Activated CD4-positive, alpha-beta T cell treated with anti-CD3 and anti-CD28 coated beads, Interleukin-2, amount 10 ng/mL, durations not matched to agents 7 days and 5 days (primary cell): Measurements from ENCODE around the gene KRT40. TPM values are rescaled to one million over a fixed set of nuclear protein-coding genes. Genes with fewer than 3 reads are reported as not detected.

Experiments used
- CTCF ChIA-PET: fragments of 350-600 bp; sonication (Branson Sonifier 250); formaldehyde crosslinking; loops from one replicate; lab custom pipeline; 2021; ENCODE audit warnings: antibody characterized with exemption; lab: Charles Lee
- POLR2A ChIA-PET: fragments of 350-600 bp; sonication (Branson Sonifier 250); formaldehyde crosslinking; loops from one replicate; lab custom pipeline; 2021; ENCODE audit warnings: antibody characterized with exemption; lab: Charles Lee
- DNase-seq: peaks from one replicate; pipeline ENCODE4 v3.0.0-alpha.2; 2020
- H3K27ac Mint-ChIP-seq: one replicate; pipeline ENCODE4 v1.8.0; 2021; ENCODE audit warnings: mild to moderate bottlenecking, moderate library complexity, mixed read lengths
- H3K27me3 Mint-ChIP-seq: one replicate; pipeline ENCODE4 v1.8.0; 2021; ENCODE audit warnings: mixed read lengths
- H3K36me3 Mint-ChIP-seq: one replicate; pipeline ENCODE4 v1.8.0; 2021; ENCODE audit warnings: low read depth, mixed read lengths
- H3K4me1 Mint-ChIP-seq: one replicate; pipeline ENCODE4 v1.8.0; 2021; ENCODE audit warnings: mixed read lengths
- H3K4me3 Mint-ChIP-seq: one replicate; pipeline ENCODE4 v1.8.0; 2021; ENCODE audit warnings: mild to moderate bottlenecking, moderate library complexity, mixed read lengths
- H3K9me3 Mint-ChIP-seq: one replicate; pipeline ENCODE4 v1.8.0; 2021; ENCODE audit warnings: mixed read lengths
- total RNA-seq, 2 experiments: library from RNA; stranded (reverse); gene quantifications; one replicate each; pipeline ENCODE4 v1.2.3, GENCODE V29; 2021

KRT40 gene
- not detected for total RNA-seq

GRCh38 chr17:40984226-40984625, at the start of gene KRT40:
KRT40 (minus strand) TSS chr17:40984326; CDS start chr17:40984273, 53 bp downstream.
- Mint-ChIP-seq H3K27ac (no peak within 1 kb of the TSS), H3K4me3 (no peak within 1 kb of the TSS), H3K36me3 (no peaks in the 10 kb centered on the region), H3K4me1 (no peaks in the 10 kb centered on the region), H3K27me3 (peaks cover 17% of the 10 kb centered on the region), H3K9me3 (no peaks in the 10 kb centered on the region)
- POLR2A ChIA-PET: interaction anchor here (0.7 kb wide), 1 partner anchor 22 kb away, joined by 7 read pairs; no protein-coding TSS in a partner anchor
- no peak for DNase-seq
- CTCF ChIA-PET: interaction anchor here (0.7 kb wide), 1 partner anchor 29 kb away, joined by 3 read pairs; no protein-coding TSS in a partner anchor

- ChIA-PET POLR2A (no interaction called here), CTCF (interaction anchor here (1.0 to 1.3 kb wide), 2 partner anchors 10 to 13 kb away, joined by 3 read pairs; no protein-coding TSS in a partner anchor)
- Mint-ChIP-seq H3K27ac (no peak within 1 kb of the TSS), H3K4me1 (no peaks in the 10 kb centered on the region), H3K4me3 (no peak within 1 kb of the TSS), H3K36me3 (no peaks in the 10 kb centered on the region), H3K9me3 (no peaks in the 10 kb centered on the region), H3K27me3 (peaks cover 19% of the 10 kb centered on the region)
- DNase-seq: no peak
Observed at GRCh38 chr17:41029633-41030245, 45.6 kb upstream of the KRT40 start, which contains the start of gene KRTAP1-4. KRTAP1-4 (minus strand) TSS chr17:41030195; CDS start chr17:41030078, 117 bp downstream.

GRCh38 chr17:41026715-41027471, 42.8 kb upstream of the KRT40 start, which contains the start of gene KRTAP1-5:
KRTAP1-5 (minus strand) TSS chr17:41027208; CDS start chr17:41027155, 53 bp downstream.
- H3K27ac Mint-ChIP-seq: no peak within 1 kb of the TSS
- POLR2A ChIA-PET: no interaction called here
- no peaks in the 10 kb centered on the region for H3K9me3 Mint-ChIP-seq
- no peaks in the 10 kb centered on the region for H3K36me3 Mint-ChIP-seq
- DNase-seq: no peak
- H3K4me1 Mint-ChIP-seq: no peaks in the 10 kb centered on the region
- no peak within 1 kb of the TSS for H3K4me3 Mint-ChIP-seq
- H3K27me3 Mint-ChIP-seq: peaks cover 20% of the 10 kb centered on the region
- CTCF ChIA-PET: no interaction called here

- H3K36me3 Mint-ChIP-seq: no peaks in the 10 kb centered on the region
- DNase-seq: no peak
- ChIA-PET CTCF (no interaction called here), POLR2A (no interaction called here)
- H3K9me3 Mint-ChIP-seq: no peaks in the 10 kb centered on the region
- no peak overlapping the region for H3K4me3 Mint-ChIP-seq
- no peak overlapping the region for H3K27ac Mint-ChIP-seq
- H3K27me3 Mint-ChIP-seq: peaks cover 18% of the 10 kb centered on the region
- H3K4me1 Mint-ChIP-seq: no peaks in the 10 kb centered on the region
Observed at GRCh38 chr17:41024697-41025096, 40.6 kb upstream of the KRT40 start.

- Mint-ChIP-seq H3K4me3 (no peak overlapping the region), H3K27ac (no peak overlapping the region), H3K9me3 (no peaks in the 10 kb centered on the region), H3K4me1 (no peaks in the 10 kb centered on the region), H3K36me3 (no peaks in the 10 kb centered on the region), H3K27me3 (peaks cover 11% of the 10 kb centered on the region)
- ChIA-PET CTCF (interaction anchor here (0.7 to 1.3 kb wide), 2 partner anchors 9 to 529 kb away, joined by 3 read pairs; no protein-coding TSS in a partner anchor), POLR2A (no interaction called here)
- DNase-seq: no peak
Observed at GRCh38 chr17:41020336-41020735, 36.2 kb upstream of the KRT40 start.

GRCh38 chr17:41019415-41019814, 35.3 kb upstream of the KRT40 start:
- ChIA-PET CTCF (interaction anchor here (0.6 to 1.3 kb wide), 3 partner anchors 10 to 530 kb away, joined by 3 read pairs; no protein-coding TSS in a partner anchor), POLR2A (no interaction called here)
- no peaks in the 10 kb centered on the region for H3K9me3 Mint-ChIP-seq
- H3K27ac Mint-ChIP-seq: no peak overlapping the region
- H3K36me3 Mint-ChIP-seq: no peaks in the 10 kb centered on the region
- H3K4me1 Mint-ChIP-seq: no peaks in the 10 kb centered on the region
- H3K4me3 Mint-ChIP-seq: no peak overlapping the region
- peaks cover 15% of the 10 kb centered on the region for H3K27me3 Mint-ChIP-seq
- DNase-seq: no peak

GRCh38 chr17:41018541-41018940, 34.4 kb upstream of the KRT40 start:
- Mint-ChIP-seq H3K4me1 (no peaks in the 10 kb centered on the region), H3K27me3 (peaks cover 12% of the 10 kb centered on the region), H3K9me3 (no peaks in the 10 kb centered on the region), H3K36me3 (no peaks in the 10 kb centered on the region), H3K4me3 (no peak overlapping the region), H3K27ac (no peak overlapping the region)
- CTCF ChIA-PET: interaction anchor here (1.2 kb wide), 1 partner anchor 9 kb away, joined by 5 read pairs; no protein-coding TSS in a partner anchor
- POLR2A ChIA-PET: no interaction called here
- DNase-seq: no peak

GRCh38 chr17:41016578-41017215, 32.6 kb upstream of the KRT40 start:
- H3K9me3 Mint-ChIP-seq: no peaks in the 10 kb centered on the region
- H3K4me3 Mint-ChIP-seq: no peak overlapping the region
- ChIA-PET CTCF (interaction anchor here (1.2 kb wide), 1 partner anchor 13 kb away, joined by 3 read pairs; the partner anchor contains the start of gene KRTAP1-4), POLR2A (no interaction called here)
- no peak overlapping the region for H3K27ac Mint-ChIP-seq
- DNase-seq: no peak
- H3K27me3 Mint-ChIP-seq: peaks cover 14% of the 10 kb centered on the region
- no peaks in the 10 kb centered on the region for H3K4me1 Mint-ChIP-seq
- no peaks in the 10 kb centered on the region for H3K36me3 Mint-ChIP-seq

- no peak for DNase-seq
- ChIA-PET CTCF (no interaction called here), POLR2A (no interaction called here)
- Mint-ChIP-seq H3K36me3 (no peaks in the 10 kb centered on the region), H3K4me1 (no peaks in the 10 kb centered on the region), H3K27ac (no peak overlapping the region), H3K27me3 (peaks cover 10% of the 10 kb centered on the region), H3K4me3 (no peak overlapping the region), H3K9me3 (no peaks in the 10 kb centered on the region)
Observed at GRCh38 chr17:41015454-41015853, 31.3 kb upstream of the KRT40 start.

GRCh38 chr17:41013606-41014005, 29.5 kb upstream of the KRT40 start:
- CTCF ChIA-PET: interaction anchor here (1.3 kb wide), 1 partner anchor 52 kb away, joined by 3 read pairs; no protein-coding TSS in a partner anchor
- no peak overlapping the region for H3K4me3 Mint-ChIP-seq

GRCh38 chr17:41013181-41013580, 29.1 kb upstream of the KRT40 start:
- Mint-ChIP-seq H3K4me1 (no peaks in the 10 kb centered on the region), H3K4me3 (no peak overlapping the region), H3K9me3 (no peaks in the 10 kb centered on the region), H3K36me3 (no peaks in the 10 kb centered on the region), H3K27me3 (peaks cover 10% of the 10 kb centered on the region), H3K27ac (no peak overlapping the region)
- DNase-seq: no peak
- CTCF ChIA-PET: interaction anchor here (1.3 kb wide), 1 partner anchor 52 kb away, joined by 3 read pairs; no protein-coding TSS in a partner anchor
- POLR2A ChIA-PET: no interaction called here

More at GRCh38 chr17:41013606-41014005, 29.5 kb upstream of the KRT40 start:
- peaks cover 10% of the 10 kb centered on the region for H3K27me3 Mint-ChIP-seq
- H3K4me1 Mint-ChIP-seq: no peaks in the 10 kb centered on the region
- H3K27ac Mint-ChIP-seq: no peak overlapping the region
- POLR2A ChIA-PET: no interaction called here
- H3K9me3 Mint-ChIP-seq: no peaks in the 10 kb centered on the region
- no peaks in the 10 kb centered on the region for H3K36me3 Mint-ChIP-seq
- DNase-seq: no peak

GRCh38 chr17:41012326-41013120, 28.4 kb upstream of the KRT40 start:
- no peak for DNase-seq
- CTCF ChIA-PET: interaction anchor here (1.3 kb wide), 1 partner anchor 51 kb away, joined by 3 read pairs; no protein-coding TSS in a partner anchor

More at GRCh38 chr17:41012326-41013120, 28.4 kb upstream of the KRT40 start:
- Mint-ChIP-seq H3K4me1 (no peaks in the 10 kb centered on the region), H3K27me3 (peaks cover 8% of the 10 kb centered on the region), H3K9me3 (no peaks in the 10 kb centered on the region), H3K27ac (no peak overlapping the region), H3K4me3 (no peak overlapping the region), H3K36me3 (no peaks in the 10 kb centered on the region)
- POLR2A ChIA-PET: no interaction called here
